Trophoblast cell (in vitro differentiated cells and primary cell): ENCODE results near the gene HIBCH.
A peak's percentile ranks its signal among the peaks of the same experiment; 100 is the strongest.
"Not testable (repeated sequence)": the region's sequence is repeated elsewhere in the genome, so short reads cannot be mapped to it uniquely, and the experiment has no call there.

ENCODE experiments used
- DNase-seq, 2 donors: peaks; one replicate each; pipeline ENCODE4 v3.0.0-alpha.2; 2016
- H2AFZ ChIP-seq: 2 replicates; pipeline ENCODE4 v1.6.1; 2013; ENCODE audit warnings: low read length, moderate library complexity, mild to moderate bottlenecking; ENCODE audit not compliant: insufficient read depth, poor library complexity
- H2AK5ac ChIP-seq: 2 replicates; pipeline ENCODE4 v1.6.1; 2013; ENCODE audit warnings: mild to moderate bottlenecking, low read length
- H2BK120ac ChIP-seq: 2 replicates; pipeline ENCODE4 v1.6.1; 2013; ENCODE audit warnings: low read length, mild to moderate bottlenecking, moderate library complexity; ENCODE audit not compliant: insufficient read depth, poor library complexity
- H2BK12ac ChIP-seq: 2 replicates; pipeline ENCODE4 v1.6.1; 2013; ENCODE audit warnings: mild to moderate bottlenecking, low read length, moderate library complexity
- H2BK5ac ChIP-seq: 2 replicates; pipeline ENCODE4 v1.6.1; 2013; ENCODE audit warnings: low read length, low read depth, moderate library complexity, mild to moderate bottlenecking; ENCODE audit not compliant: poor library complexity
- H3K14ac ChIP-seq: 2 replicates; pipeline ENCODE4 v1.6.1; 2013; ENCODE audit warnings: mild to moderate bottlenecking, low read length
- H3K18ac ChIP-seq: 2 replicates; pipeline ENCODE4 v1.6.1; 2013; ENCODE audit warnings: mild to moderate bottlenecking, low read length
- H3K23ac ChIP-seq: 2 replicates; pipeline ENCODE4 v1.6.1; 2013; ENCODE audit warnings: low read length
- H3K27ac ChIP-seq: 2 replicates; pipeline ENCODE4 v1.5.1; 2013; ENCODE audit warnings: low read depth, mild to moderate bottlenecking, inconsistent platforms, low read length, moderate library complexity
- H3K27me3 ChIP-seq: 2 replicates; pipeline ENCODE4 v1.6.1; 2013; ENCODE audit warnings: inconsistent platforms, mild to moderate bottlenecking, low read length, moderate library complexity; ENCODE audit not compliant: insufficient read depth
- H3K36me3 ChIP-seq, 2 experiments: 1 replicate in 1 of 2; 2 replicates in 1 of 2; pipeline ENCODE4 v1.6.1; 2013; ENCODE audit warnings: low read length in 2 of 2, mild to moderate bottlenecking in 2 of 2, moderate library complexity in 1 of 2; ENCODE audit not compliant: insufficient read depth in 2 of 2, control insufficient read depth in 1 of 2
- H3K4ac ChIP-seq: 2 replicates; pipeline ENCODE4 v1.6.1; 2013; ENCODE audit warnings: low read depth, mild to moderate bottlenecking, low read length, moderate library complexity
- H3K4me1 ChIP-seq, 2 experiments: 1 replicate in 1 of 2; 2 replicates in 1 of 2; pipeline ENCODE4 v1.6.1; 2013; ENCODE audit warnings: low read length in 2 of 2, mild to moderate bottlenecking in 2 of 2, moderate library complexity in 1 of 2; ENCODE audit not compliant: insufficient read depth in 2 of 2, control insufficient read depth in 1 of 2
- H3K4me2 ChIP-seq: 2 replicates; pipeline ENCODE4 v1.6.1; 2013; ENCODE audit warnings: inconsistent platforms, mild to moderate bottlenecking, low read length, moderate library complexity
- H3K4me3 ChIP-seq: 2 replicates; pipeline ENCODE4 v1.5.1; 2013; ENCODE audit warnings: mild to moderate bottlenecking, low read depth, low read length, inconsistent platforms
- H3K79me1 ChIP-seq: one replicate; pipeline ENCODE4 v1.6.1; 2013; ENCODE audit warnings: low read length
- H3K79me2 ChIP-seq: 2 replicates; pipeline ENCODE4 v1.6.1; 2013; ENCODE audit warnings: low read length, mild to moderate bottlenecking; ENCODE audit not compliant: control insufficient read depth, insufficient read depth, poor library complexity
- H3K9ac ChIP-seq: 2 replicates; pipeline ENCODE4 v1.6.1; 2013; ENCODE audit warnings: mild to moderate bottlenecking, low read length
- H3K9me3 ChIP-seq: 2 replicates; pipeline ENCODE4 v1.6.1; 2013; ENCODE audit warnings: low read depth, mild to moderate bottlenecking, control low read depth, inconsistent platforms, low read length; ENCODE audit not compliant: insufficient read depth
- H4K12ac ChIP-seq: 2 replicates; pipeline ENCODE4 v1.6.1; 2013; ENCODE audit warnings: low read depth, mild to moderate bottlenecking, low read length, moderate library complexity
- H4K8ac ChIP-seq: 2 replicates; pipeline ENCODE4 v1.6.1; 2013; ENCODE audit warnings: low read depth, mild to moderate bottlenecking, low read length, moderate library complexity
- H4K91ac ChIP-seq: one replicate; pipeline ENCODE4 v1.6.1; 2013; ENCODE audit warnings: low read depth, mild to moderate bottlenecking, low read length, moderate library complexity
- WGBS: extraction: QIAGEN DNeasy Blood & Tissue Kit; methylation state at CpG from one replicate; pipeline ENCODE4 v1.1.7; 2013; ENCODE audit warnings: missing lambda C conversion rate; ENCODE audit not compliant: insufficient read length, insufficient coverage; ENCODE audit errors: extremely low coverage; 5-methylcytosine and 5-hydroxymethylcytosine counted together

The HIBCH gene

DNA sequence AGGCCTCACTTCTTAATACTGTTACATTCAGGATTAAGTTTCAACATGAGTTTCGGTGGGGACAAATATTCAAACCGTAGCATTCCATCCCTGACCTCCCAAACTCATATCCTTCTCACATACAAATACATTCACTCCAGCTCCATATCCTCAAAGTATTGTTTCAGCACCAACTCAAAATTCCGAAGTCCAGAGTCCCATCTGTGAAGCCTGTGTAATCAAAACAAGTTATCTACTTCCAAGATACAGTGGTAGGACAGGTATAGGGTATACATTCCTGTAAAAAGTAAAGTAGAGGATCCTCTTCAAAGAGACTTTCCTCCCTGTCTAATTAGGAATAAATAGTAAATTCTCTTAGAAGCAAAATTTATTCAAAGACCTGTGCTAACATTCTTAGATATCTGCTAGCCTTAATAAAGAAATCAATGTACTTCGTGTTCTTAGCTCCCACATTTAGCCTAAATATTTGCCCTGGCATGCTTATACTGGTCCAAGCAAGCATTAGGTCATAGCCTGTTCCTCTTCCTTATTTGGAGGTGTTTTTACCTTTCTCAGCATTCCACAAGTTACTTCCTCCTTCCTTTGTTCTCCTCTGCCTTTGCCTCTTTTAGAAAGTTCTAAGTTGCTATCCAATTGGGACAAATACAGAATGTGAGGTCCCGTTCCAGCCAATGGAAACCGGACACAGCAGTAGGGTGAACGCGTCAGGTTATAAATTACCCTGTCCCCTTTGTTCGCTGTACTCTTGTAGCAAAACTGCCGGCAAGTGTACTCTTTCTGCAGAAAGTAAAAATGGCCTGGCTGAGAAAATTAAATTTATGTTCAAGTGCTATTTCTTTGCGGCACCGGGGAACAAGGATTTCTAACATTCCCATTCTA is 40.1 kb downstream of the HIBCH start:
- H3K9me3 ChIP-seq, H2AK5ac ChIP-seq, H3K4me1 ChIP-seq, H3K79me2 ChIP-seq, H2BK5ac ChIP-seq, H4K12ac ChIP-seq, H3K79me1 ChIP-seq, H4K91ac ChIP-seq, H3K4me3 ChIP-seq, H2BK12ac ChIP-seq, H3K18ac ChIP-seq, H3K23ac ChIP-seq, H3K27me3 ChIP-seq, H3K4me2 ChIP-seq, H3K4ac ChIP-seq, H3K27ac ChIP-seq, H2BK120ac ChIP-seq, H3K9ac ChIP-seq, H4K8ac ChIP-seq, H3K14ac ChIP-seq, H3K36me3 ChIP-seq, H2AFZ ChIP-seq: not testable (repeated sequence)
- WGBS = no CpG with 5 or more reads among the region's 12 CpGs
- DNase-seq = peak in 1 of 2 donors; percentile 5

DNA sequence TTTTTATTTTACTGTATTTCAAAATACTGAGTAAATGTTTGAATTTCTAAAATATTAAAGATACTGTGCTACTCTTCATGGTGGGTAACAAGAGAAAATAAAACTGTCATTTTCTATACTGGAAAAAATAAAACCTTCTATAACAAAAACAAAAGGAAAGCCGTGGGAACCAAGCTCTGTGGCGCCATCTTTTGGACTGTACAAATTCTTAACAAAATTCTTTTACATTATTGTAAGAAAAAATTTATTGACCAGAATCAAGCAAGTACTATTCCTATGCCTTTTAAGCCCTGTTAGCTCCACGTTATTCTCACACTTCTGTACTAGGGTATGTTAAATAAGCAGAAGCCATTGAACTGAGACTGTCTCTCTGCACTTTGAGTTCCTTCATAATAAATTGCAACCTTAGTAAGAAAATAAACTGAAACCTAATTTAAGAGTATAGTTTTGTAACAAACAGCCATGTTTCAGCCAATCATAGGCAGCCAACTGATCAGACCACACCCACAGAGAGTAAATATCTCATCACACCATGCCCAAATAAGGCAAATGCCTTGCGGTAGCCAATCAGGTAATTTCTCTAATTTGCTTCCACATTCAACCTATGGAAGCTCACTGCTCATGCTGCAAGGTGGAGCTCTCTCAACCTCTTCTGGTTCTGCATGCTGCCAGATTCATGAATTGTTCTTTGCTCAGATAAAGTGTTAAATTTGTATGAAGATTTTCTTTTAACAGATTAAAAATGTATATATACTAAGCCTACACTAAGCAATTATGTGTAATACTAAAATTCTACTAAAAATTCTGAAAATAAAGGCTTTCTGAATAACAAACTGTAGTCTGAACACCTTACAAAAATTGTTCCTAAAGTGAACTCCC is 42.2 kb downstream of the HIBCH start:
- H4K91ac ChIP-seq = no peak overlapping the region
- no peak overlapping the region for H2BK120ac ChIP-seq
- H3K27ac ChIP-seq = no peak overlapping the region
- peaks cover 2% of the 10 kb centered on the region in 2 experiments for H3K36me3 ChIP-seq
- no peak overlapping the region for H3K14ac ChIP-seq
- no peak overlapping the region for H3K18ac ChIP-seq
- H3K9ac ChIP-seq = no peak overlapping the region
- no peaks in the 10 kb centered on the region for H3K27me3 ChIP-seq
- no peaks in the 10 kb centered on the region for H3K9me3 ChIP-seq
- WGBS = no CpG with 5 or more reads among the region's 4 CpGs
- H4K12ac ChIP-seq = no peak overlapping the region
- no peak overlapping the region for H2AFZ ChIP-seq
- no peak overlapping the region for H3K23ac ChIP-seq
- DNase-seq = peak in 1 of 2 donors; percentile 59
- H2BK12ac ChIP-seq = no peak overlapping the region
- no peak overlapping the region for H3K4me2 ChIP-seq
- H2AK5ac ChIP-seq = no peak overlapping the region
- H4K8ac ChIP-seq = no peak overlapping the region
- H3K4me3 ChIP-seq = no peak overlapping the region
- no peaks in the 10 kb centered on the region for H3K4me1 ChIP-seq
- peaks cover 5% of the 10 kb centered on the region for H3K79me1 ChIP-seq
- no peak overlapping the region for H3K4ac ChIP-seq
- no peak overlapping the region for H2BK5ac ChIP-seq
- no peaks in the 10 kb centered on the region for H3K79me2 ChIP-seq

DNA sequence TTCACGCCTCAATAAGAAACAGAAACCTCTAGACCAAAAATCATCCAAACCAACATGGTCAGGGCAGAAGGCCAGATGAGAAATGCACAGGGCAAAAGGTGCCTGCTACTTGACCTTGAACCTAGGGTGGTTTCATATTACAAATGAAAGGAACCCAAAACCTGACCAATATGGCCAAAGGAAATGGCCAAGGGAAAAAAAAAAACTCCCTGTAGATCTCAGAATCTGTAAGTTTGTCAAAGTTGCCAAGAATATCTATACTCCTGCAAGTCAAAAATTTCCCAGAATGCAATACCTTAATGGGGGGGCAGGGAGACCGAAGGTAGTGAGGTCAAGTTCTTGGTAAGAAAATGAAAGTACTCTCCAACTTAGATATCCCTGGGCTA is 47.2 kb downstream of the HIBCH start:
- Histone ChIP-seq H3K14ac (no peak overlapping the region), H3K9ac (no peak overlapping the region)
- WGBS = no CpG with 5 or more reads among the region's 2 CpGs

DNA sequence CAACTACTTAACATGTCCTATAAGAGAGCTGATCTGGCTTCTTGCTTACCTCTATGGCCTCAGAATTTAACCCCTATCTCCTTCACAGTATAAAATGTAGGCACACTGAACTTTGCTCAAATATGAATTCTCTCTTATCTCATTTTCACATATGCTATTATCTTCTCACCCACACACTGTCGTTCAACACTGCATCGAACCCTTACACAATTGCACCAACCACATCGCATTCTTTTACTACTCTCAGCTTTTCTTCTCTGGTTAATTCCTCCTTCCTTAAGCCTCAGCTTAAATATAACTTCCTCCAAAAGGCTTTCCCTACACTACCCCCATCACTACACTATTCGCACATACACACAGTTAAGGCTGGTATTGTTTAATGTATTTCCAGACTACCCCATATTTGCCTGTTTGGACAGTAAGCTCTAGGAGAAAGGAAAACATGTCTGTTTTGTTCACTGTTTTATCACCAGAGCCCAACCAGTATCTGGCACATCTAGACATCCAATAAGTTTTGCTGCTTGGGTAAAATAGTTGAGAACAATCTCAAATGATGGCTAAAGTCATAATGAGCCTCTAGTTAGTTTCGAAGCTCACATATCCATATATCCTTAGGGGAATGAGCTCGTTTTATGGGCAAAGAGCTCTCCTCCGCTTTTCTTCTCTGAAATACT is 47.7 kb downstream of the HIBCH start:
- Histone ChIP-seq H3K23ac (no peak overlapping the region), H3K79me1 (no peaks in the 10 kb centered on the region), H3K18ac (no peak overlapping the region), H2AK5ac (no peak overlapping the region), H3K36me3 (no peaks in the 10 kb centered on the region), H3K27me3 (no peaks in the 10 kb centered on the region), H4K91ac (no peak overlapping the region), H3K4me2 (no peak overlapping the region), H3K79me2 (no peaks in the 10 kb centered on the region), H4K8ac (no peak overlapping the region), H3K9me3 (no peaks in the 10 kb centered on the region), H3K4me3 (no peak overlapping the region), H2BK5ac (no peak overlapping the region), H3K9ac (no peak overlapping the region), H3K14ac (no peak overlapping the region), H2BK12ac (no peak overlapping the region), H3K4me1 (no peaks in the 10 kb centered on the region), H3K4ac (no peak overlapping the region), H2BK120ac (no peak overlapping the region), H4K12ac (no peak overlapping the region), H2AFZ (no peak overlapping the region), H3K27ac (no peak overlapping the region)
- WGBS = 100% methylated on average over 2 of the region's 7 CpGs
- no peak for DNase-seq

More for the DNA sequence above, 47.2 kb downstream of the HIBCH start:
- no peak overlapping the region for H2BK120ac ChIP-seq
- no peak overlapping the region for H3K4ac ChIP-seq
- H3K18ac ChIP-seq = no peak overlapping the region
- no peak overlapping the region for H3K4me3 ChIP-seq
- H3K23ac ChIP-seq = no peak overlapping the region
- no peak overlapping the region for H2BK12ac ChIP-seq
- H3K4me1 ChIP-seq = no peaks in the 10 kb centered on the region
- H2BK5ac ChIP-seq = no peak overlapping the region
- no peak overlapping the region for H2AK5ac ChIP-seq
- H3K9me3 ChIP-seq = no peaks in the 10 kb centered on the region
- no peaks in the 10 kb centered on the region for H3K79me1 ChIP-seq
- H3K27me3 ChIP-seq = no peaks in the 10 kb centered on the region
- DNase-seq = no peak
- no peak overlapping the region for H4K91ac ChIP-seq
- no peak overlapping the region for H3K27ac ChIP-seq
- no peaks in the 10 kb centered on the region for H3K79me2 ChIP-seq
- H4K12ac ChIP-seq = no peak overlapping the region
- no peak overlapping the region for H4K8ac ChIP-seq
- no peak overlapping the region for H2AFZ ChIP-seq
- H3K36me3 ChIP-seq = no peaks in the 10 kb centered on the region
- no peak overlapping the region for H3K4me2 ChIP-seq
